ENCODE results near the gene CAPN13.

DNA sequence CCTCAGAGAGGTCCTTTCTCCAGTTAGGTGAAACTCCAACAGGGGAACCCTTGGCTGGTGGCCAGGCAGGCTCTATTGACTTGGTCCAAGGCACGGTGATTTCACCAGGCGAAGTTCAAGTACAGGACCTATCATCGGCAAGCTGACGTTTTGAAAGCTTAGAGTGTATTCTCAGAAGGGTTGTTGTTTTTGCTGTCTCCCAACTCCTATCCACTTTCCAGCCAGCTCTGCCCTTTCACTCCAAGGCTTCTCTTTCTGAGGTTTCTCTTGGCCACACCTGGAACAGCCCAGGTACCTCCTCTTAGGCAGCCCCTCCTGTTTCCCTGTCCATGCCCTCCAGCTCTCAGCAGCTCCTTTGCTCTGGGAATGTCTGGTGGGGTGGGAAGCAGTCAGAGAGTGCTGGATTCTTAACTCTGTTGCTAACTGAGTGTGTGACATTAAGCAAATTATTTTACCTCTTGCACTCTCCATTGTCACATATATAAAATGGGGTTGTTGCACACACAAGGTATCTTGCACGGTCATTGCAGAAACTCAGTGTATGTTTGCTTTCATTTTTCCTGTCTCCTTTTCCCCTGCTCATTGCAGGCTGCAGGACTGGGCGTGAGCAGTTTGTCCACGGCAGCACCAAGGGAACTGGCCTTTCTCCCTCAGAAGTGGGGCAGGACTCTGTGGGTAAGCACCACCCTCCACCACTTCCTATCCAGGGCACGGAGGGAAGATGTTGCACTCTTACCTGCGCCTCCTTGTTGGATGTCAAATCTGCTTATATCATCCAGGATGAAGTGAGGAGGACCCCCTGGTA, 30.2 kb downstream of the CAPN13 start:
- TF ChIP-seq SPI1 (IDR thresholded peaks at IDR 0.05; ENCODE audit: low read depth, low read length) (no peak), POLR2A (IDR thresholded peaks at IDR 0.05; ENCODE audit: low read depth, low read length) (no peak), POLR2AphosphoS5 (IDR thresholded peaks at IDR 0.05; ENCODE audit: low read depth, low read length) (no peak), TAF1 (IDR thresholded peaks at IDR 0.05; ENCODE audit: low read depth, low read length) (no peak), POU2F2 (IDR thresholded peaks at IDR 0.05; ENCODE audit: low read depth, low read length) (no peak), PAX5 (IDR thresholded peaks at IDR 0.05; ENCODE audit: insufficient read depth, low read length, severe bottlenecking) (no peak)

Measured in GM12891 (cell line).